ENCODE measurements around the gene COL4A2.

DNA sequence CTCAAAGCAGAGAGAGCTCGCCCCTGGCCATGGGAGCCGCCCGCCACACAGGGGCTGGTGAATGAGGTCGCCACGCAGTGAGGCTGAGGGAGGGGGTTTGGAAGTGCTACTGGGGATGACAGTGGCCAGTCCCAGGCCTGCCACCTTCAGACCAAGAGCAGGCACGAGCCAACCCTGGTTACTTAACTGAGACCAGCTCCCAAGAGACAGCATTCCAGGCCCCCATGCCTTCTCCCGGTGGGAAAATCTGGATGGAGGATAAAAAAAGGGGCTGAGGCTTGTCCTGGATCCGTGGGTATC lies 211.1 kb downstream of the COL4A2 start:
- TF ChIP-seq YY1 (IDR thresholded peaks at IDR 0.05; ENCODE audit: insufficient read depth, insufficient read length) = no peak
- no peak for TF ChIP-seq ZNF274 (IDR thresholded peaks at IDR 0.05; ENCODE audit: low read depth, low read length)
- no peak for TF ChIP-seq SUZ12 (IDR thresholded peaks at IDR 0.05; ENCODE audit: extremely low read depth, insufficient read depth, insufficient read length)
